Body of pancreas (tissue), 4 donors: ENCODE measurements around the gene MRPL41.

ENCODE experiments used
- POLR2A ChIP-seq, 3 donors: fragments of 450-650 bp; IDR thresholded peaks; one replicate each; pipeline ENCODE4 v1.6.1; 2016; ENCODE audit warnings: antibody characterized with exemption in 3 of 3, mild to moderate bottlenecking in 2 of 3
- TF ChIP-seq, protein P1 (sequence below), 7 experiments: fragments of 450-650 bp in 4 of 7; fragments of 200-600 bp in 3 of 7; sonication (generic) in 3 of 7; IDR thresholded peaks; one replicate each; pipeline ENCODE4 v1.5.1; 2016 to 2019; ENCODE audit warnings: antibody characterized with exemption in 7 of 7

- TF ChIP-seq, protein P1, sequence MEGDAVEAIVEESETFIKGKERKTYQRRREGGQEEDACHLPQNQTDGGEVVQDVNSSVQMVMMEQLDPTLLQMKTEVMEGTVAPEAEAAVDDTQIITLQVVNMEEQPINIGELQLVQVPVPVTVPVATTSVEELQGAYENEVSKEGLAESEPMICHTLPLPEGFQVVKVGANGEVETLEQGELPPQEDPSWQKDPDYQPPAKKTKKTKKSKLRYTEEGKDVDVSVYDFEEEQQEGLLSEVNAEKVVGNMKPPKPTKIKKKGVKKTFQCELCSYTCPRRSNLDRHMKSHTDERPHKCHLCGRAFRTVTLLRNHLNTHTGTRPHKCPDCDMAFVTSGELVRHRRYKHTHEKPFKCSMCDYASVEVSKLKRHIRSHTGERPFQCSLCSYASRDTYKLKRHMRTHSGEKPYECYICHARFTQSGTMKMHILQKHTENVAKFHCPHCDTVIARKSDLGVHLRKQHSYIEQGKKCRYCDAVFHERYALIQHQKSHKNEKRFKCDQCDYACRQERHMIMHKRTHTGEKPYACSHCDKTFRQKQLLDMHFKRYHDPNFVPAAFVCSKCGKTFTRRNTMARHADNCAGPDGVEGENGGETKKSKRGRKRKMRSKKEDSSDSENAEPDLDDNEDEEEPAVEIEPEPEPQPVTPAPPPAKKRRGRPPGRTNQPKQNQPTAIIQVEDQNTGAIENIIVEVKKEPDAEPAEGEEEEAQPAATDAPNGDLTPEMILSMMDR (IDR thresholded peaks at IDR 0.05): no peak
- TF ChIP-seq POLR2A (IDR thresholded peaks at IDR 0.05): no peak
Measured at GRCh38 chr9:137581361-137582285, 29.9 kb downstream of the MRPL41 start.
